Fibroblast of skin of scalp (primary cell): ENCODE data around the gene PCDH12.
"Not testable (repeated sequence)": the region's sequence is repeated elsewhere in the genome, so short reads cannot be mapped to it uniquely, and the experiment has no call there.

Experiments
- DNase-seq: peaks from one replicate; pipeline ENCODE4 v3.0.0-alpha.2; 2013

PCDH12 gene

GRCh38 chr5:141935538-141935937 lies 22.5 kb downstream of the PCDH12 start:
- no peak for DNase-seq

GRCh38 chr5:141934099-141934844 lies 23.7 kb downstream of the PCDH12 start:
- DNase-seq = no peak

GRCh38 chr5:141933151-141933550 lies 24.9 kb downstream of the PCDH12 start:
- DNase-seq = no peak

GRCh38 chr5:141931694-141932093 lies 26.3 kb downstream of the PCDH12 start:
- no peak for DNase-seq

- no peak for DNase-seq
These were observed 28.5 kb downstream of the PCDH12 start for GRCh38 chr5:141929398-141930058.

GRCh38 chr5:141928051-141928450 lies 30.0 kb downstream of the PCDH12 start:
- no peak for DNase-seq

- no peak for DNase-seq
These were observed 31.6 kb downstream of the PCDH12 start for GRCh38 chr5:141926434-141926833.

- DNase-seq = peak; percentile 93
These were observed 34.3 kb downstream of the PCDH12 start, which contains the start of gene DELE1 for GRCh38 chr5:141923448-141924313. TSS of gene DELE1 (plus strand) at chr5:141923871. CDS start at chr5:141923942, 71 bp downstream.

GRCh38 chr5:141922827-141923447 lies 35.1 kb downstream of the PCDH12 start:
- DNase-seq = not testable (repeated sequence)

GRCh38 chr5:141920771-141921170 lies 37.2 kb downstream of the PCDH12 start:
- no peak for DNase-seq

GRCh38 chr5:141919218-141920119 lies 38.5 kb downstream of the PCDH12 start:
- DNase-seq = no peak

- DNase-seq = no peak
These were observed 40.2 kb downstream of the PCDH12 start for GRCh38 chr5:141917760-141918159.

GRCh38 chr5:141916522-141916921 lies 41.5 kb downstream of the PCDH12 start:
- DNase-seq = no peak

- DNase-seq = no peak
These were observed 42.1 kb downstream of the PCDH12 start for GRCh38 chr5:141915881-141916336.

- no peak for DNase-seq
These were observed 43.2 kb downstream of the PCDH12 start for GRCh38 chr5:141914797-141915196.

- peak; percentile 15 for DNase-seq
These were observed 43.7 kb downstream of the PCDH12 start for GRCh38 chr5:141914199-141914743.

- DNase-seq = no peak
These were observed 44.3 kb downstream of the PCDH12 start for GRCh38 chr5:141913560-141914198.

- DNase-seq = no peak
These were observed 47.7 kb downstream of the PCDH12 start for GRCh38 chr5:141910271-141910673.

- no peak for DNase-seq
These were observed 48.8 kb downstream of the PCDH12 start for GRCh38 chr5:141909212-141909611.

- no peak for DNase-seq
These were observed 49.2 kb downstream of the PCDH12 start for GRCh38 chr5:141908796-141909195.

GRCh38 chr5:141906972-141907371 lies 51.0 kb downstream of the PCDH12 start:
- no peak for DNase-seq
